DND-41 (cell line): ENCODE measurements around the gene CHCHD3.

ENCODE experiments used
- EZH2 ChIP-seq: IDR thresholded peaks from 3 replicates; pipeline ENCODE4 v1.6.1; 2012; ENCODE audit warnings: borderline replicate concordance, low read depth, mild to moderate bottlenecking, moderate library complexity, low read length, inconsistent platforms; ENCODE audit not compliant: severe bottlenecking
- TF ChIP-seq, protein P1 (sequence below): IDR thresholded peaks from 2 replicates; pipeline ENCODE4 v1.5.1; 2012; ENCODE audit warnings: borderline replicate concordance, low read length, moderate library complexity, mild to moderate bottlenecking; ENCODE audit not compliant: poor library complexity, severe bottlenecking; ENCODE audit errors: extremely low read depth

DNA sequence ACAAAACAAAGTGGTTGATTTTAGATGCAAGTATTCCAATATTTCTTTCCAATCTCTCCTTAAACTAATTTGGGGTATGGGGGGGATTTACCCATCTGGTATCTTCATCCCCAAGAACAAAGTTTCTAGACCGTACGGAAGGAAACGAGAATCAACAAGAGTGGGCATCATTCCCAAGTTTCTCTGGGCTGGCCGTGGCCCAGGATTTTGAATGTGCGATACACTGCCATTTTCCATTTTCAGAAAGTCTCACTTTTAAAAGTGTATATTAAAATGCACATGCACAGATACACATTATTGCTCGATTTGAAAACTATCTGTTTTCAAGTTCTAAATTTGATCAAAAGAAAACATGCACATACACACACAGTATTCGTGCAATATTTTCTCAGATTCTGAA lies 234.5 kb downstream of the CHCHD3 start:
- TF ChIP-seq, protein P1, sequence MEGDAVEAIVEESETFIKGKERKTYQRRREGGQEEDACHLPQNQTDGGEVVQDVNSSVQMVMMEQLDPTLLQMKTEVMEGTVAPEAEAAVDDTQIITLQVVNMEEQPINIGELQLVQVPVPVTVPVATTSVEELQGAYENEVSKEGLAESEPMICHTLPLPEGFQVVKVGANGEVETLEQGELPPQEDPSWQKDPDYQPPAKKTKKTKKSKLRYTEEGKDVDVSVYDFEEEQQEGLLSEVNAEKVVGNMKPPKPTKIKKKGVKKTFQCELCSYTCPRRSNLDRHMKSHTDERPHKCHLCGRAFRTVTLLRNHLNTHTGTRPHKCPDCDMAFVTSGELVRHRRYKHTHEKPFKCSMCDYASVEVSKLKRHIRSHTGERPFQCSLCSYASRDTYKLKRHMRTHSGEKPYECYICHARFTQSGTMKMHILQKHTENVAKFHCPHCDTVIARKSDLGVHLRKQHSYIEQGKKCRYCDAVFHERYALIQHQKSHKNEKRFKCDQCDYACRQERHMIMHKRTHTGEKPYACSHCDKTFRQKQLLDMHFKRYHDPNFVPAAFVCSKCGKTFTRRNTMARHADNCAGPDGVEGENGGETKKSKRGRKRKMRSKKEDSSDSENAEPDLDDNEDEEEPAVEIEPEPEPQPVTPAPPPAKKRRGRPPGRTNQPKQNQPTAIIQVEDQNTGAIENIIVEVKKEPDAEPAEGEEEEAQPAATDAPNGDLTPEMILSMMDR = no peak
- TF ChIP-seq EZH2 = no peak
